Lower lobe of right lung (tissue), 2 donors: Measurements from ENCODE around the gene CD63. TPM values are rescaled to one million over a fixed set of nuclear protein-coding genes. Genes with fewer than 3 reads are reported as not detected.

ENCODE experiments used
- ATAC-seq, 2 donors: fragments of 200-7000 bp; cut with Tn5 transposase; one replicate each; pipeline ENCODE4 v1.9.1; 2020 to 2022; ENCODE audit warnings: mild to moderate bottlenecking in 2 of 2, moderate library complexity in 2 of 2
- DNase-seq: peaks from one replicate; pipeline ENCODE4 v3.0.0-alpha.2; 2020
- H3K27ac ChIP-seq: fragments of 200-600 bp; one replicate; pipeline ENCODE4 v1.8.0; 2022
- H3K27me3 ChIP-seq: fragments of 200-600 bp; one replicate; pipeline ENCODE4 v1.8.0; 2022; ENCODE audit warnings: low read depth
- H3K36me3 ChIP-seq: fragments of 200-600 bp; one replicate; pipeline ENCODE4 v1.8.0; 2022; ENCODE audit warnings: mild to moderate bottlenecking
- H3K4me1 ChIP-seq: fragments of 200-600 bp; one replicate; pipeline ENCODE4 v1.8.0; 2022
- H3K4me3 ChIP-seq: fragments of 200-600 bp; one replicate; pipeline ENCODE4 v1.8.0; 2022; ENCODE audit warnings: mild to moderate bottlenecking
- H3K9me3 ChIP-seq: fragments of 200-600 bp; one replicate; pipeline ENCODE4 v1.8.0; 2022
- CTCF ChIP-seq: fragments of 200-600 bp; IDR thresholded peaks from one replicate; pipeline ENCODE4 v1.8.0; 2022; ENCODE audit warnings: antibody characterized with exemption, mild to moderate bottlenecking
- intact Hi-C: fragments of 100-400 bp; cut with DNase I; formaldehyde crosslinking; loops from one replicate; pipeline ENCODE4 v1.11.0; 2022
- total RNA-seq: library from RNA; stranded (reverse); fragmentation: NEBNext Ultra II Directional; extraction: Animal tissue kit (Norgen Biotek cat#: 25700); gene quantifications from one replicate; pipeline ENCODE4 v1.2.1, GENCODE V29; 2021
- donor health status: DM: no; HTN: yes; CAD: no; lungs with severe emphysema.

Gene CD63
- total RNA-seq, 1 donor from 2014 or later = 1,142 TPM

- intact Hi-C loops = no loop called here
- ATAC-seq = peak; percentile 25 to 29
- H3K4me1 ChIP-seq = peaks cover 48% of the 10 kb centered on the region
- H3K27me3 ChIP-seq = no peaks in the 10 kb centered on the region
- peaks cover 48% of the 10 kb centered on the region for H3K36me3 ChIP-seq
- TF ChIP-seq CTCF = no peak
- peak overlapping the region; percentile 77 for H3K4me3 ChIP-seq
- no peaks in the 10 kb centered on the region for H3K9me3 ChIP-seq
- DNase-seq = peak; percentile 85
- peak overlapping the region; percentile 98 for H3K27ac ChIP-seq
Observed at GRCh38 chr12:55727643-55728185, 1.1 kb downstream of the CD63 start.

- TF ChIP-seq CTCF = no peak
- Histone ChIP-seq H3K36me3 (peaks cover 50% of the 10 kb centered on the region), H3K4me3 (peak overlapping the region; percentile 77), H3K27ac (peak overlapping the region; percentile 98), H3K4me1 (peaks cover 48% of the 10 kb centered on the region), H3K27me3 (no peaks in the 10 kb centered on the region), H3K9me3 (no peaks in the 10 kb centered on the region)
- intact Hi-C loops = no loop called here
- DNase-seq (no peak), ATAC-seq (no peak)
Observed at GRCh38 chr12:55726971-55727370, 1.8 kb downstream of the CD63 start.

GRCh38 chr12:55725556-55725955 lies 3.3 kb downstream of the CD63 start:
- peaks cover 50% of the 10 kb centered on the region for H3K36me3 ChIP-seq
- no peaks in the 10 kb centered on the region for H3K27me3 ChIP-seq
- H3K4me3 ChIP-seq = no peak overlapping the region
- no peak for DNase-seq
- no peaks in the 10 kb centered on the region for H3K9me3 ChIP-seq
- H3K4me1 ChIP-seq = peaks cover 49% of the 10 kb centered on the region
- no peak overlapping the region for H3K27ac ChIP-seq
- intact Hi-C loops = no loop called here
- TF ChIP-seq CTCF = no peak
- no peak for ATAC-seq

DNA sequence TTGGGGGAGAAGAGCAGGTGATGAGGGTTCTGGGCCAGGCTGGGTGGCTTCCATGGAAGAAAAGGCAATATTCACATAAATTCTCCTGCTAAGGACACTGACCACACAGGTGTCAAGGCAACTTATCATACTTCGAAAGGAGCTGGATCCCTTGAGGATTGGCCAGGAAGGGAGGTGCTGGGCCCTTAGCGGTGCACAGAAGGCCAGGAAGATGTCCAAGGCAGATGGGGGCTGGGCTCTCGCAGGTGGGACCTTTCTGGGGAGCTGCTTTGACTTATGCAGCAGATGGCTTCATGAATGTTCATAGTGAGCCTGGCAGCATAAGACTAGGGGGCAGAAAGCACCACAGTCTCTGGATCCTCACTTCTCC lies 3.9 kb downstream of the CD63 start:
- ATAC-seq = no peak
- TF ChIP-seq CTCF = no peak
- intact Hi-C loops = no loop called here

GRCh38 chr12:55724226-55724939 lies 4.4 kb downstream of the CD63 start:
- H3K36me3 ChIP-seq = peaks cover 57% of the 10 kb centered on the region
- DNase-seq (peak; percentile 77), ATAC-seq (no peak)
- intact Hi-C loops = no loop called here
- H3K4me1 ChIP-seq = peaks cover 50% of the 10 kb centered on the region
- no peaks in the 10 kb centered on the region for H3K27me3 ChIP-seq
- H3K27ac ChIP-seq = no peak overlapping the region
- H3K9me3 ChIP-seq = no peaks in the 10 kb centered on the region
- TF ChIP-seq CTCF = peak; percentile 54
- H3K4me3 ChIP-seq = no peak overlapping the region

More for the DNA sequence above, 3.9 kb downstream of the CD63 start:
- Histone ChIP-seq H3K36me3 (peaks cover 52% of the 10 kb centered on the region), H3K9me3 (no peaks in the 10 kb centered on the region), H3K4me3 (no peak overlapping the region), H3K27me3 (no peaks in the 10 kb centered on the region), H3K27ac (no peak overlapping the region), H3K4me1 (peaks cover 49% of the 10 kb centered on the region)
- DNase-seq = no peak
